DND-41 (cell line): ENCODE measurements around the gene NDUFA6.

Experiments
- ATAC-seq: fragments of 200-7000 bp; cut with Tn5 transposase; 3 replicates; pipeline ENCODE4 v1.9.1; 2021; ENCODE audit warnings: low read depth; ENCODE audit not compliant: insufficient read depth
- DNase-seq: peaks from one replicate; pipeline ENCODE4 v3.0.0-alpha.2; 2020
- H2AFZ ChIP-seq: 2 replicates; pipeline ENCODE4 v1.6.0; 2012; ENCODE audit warnings: low read depth, low read length
- H3K27ac ChIP-seq: 2 replicates; pipeline ENCODE4 v1.5.1; 2012; ENCODE audit warnings: low read length, inconsistent platforms
- H3K27me3 ChIP-seq: fragments of 200-600 bp; sonication (generic); 2 replicates; pipeline ENCODE4 v1.6.0; 2012; ENCODE audit warnings: low read length, mild to moderate bottlenecking, inconsistent platforms; ENCODE audit not compliant: insufficient read depth, poor library complexity
- H3K36me3 ChIP-seq: 2 replicates; pipeline ENCODE4 v1.5.1; 2012; ENCODE audit warnings: low read length, inconsistent platforms; ENCODE audit not compliant: insufficient read depth
- H3K4me1 ChIP-seq: 2 replicates; pipeline ENCODE4 v1.5.1; 2012; ENCODE audit warnings: mild to moderate bottlenecking, low read length; ENCODE audit not compliant: insufficient read depth
- H3K4me2 ChIP-seq: 2 replicates; pipeline ENCODE4 v1.6.0; 2012; ENCODE audit warnings: mild to moderate bottlenecking, moderate library complexity, low read length, inconsistent platforms; ENCODE audit not compliant: insufficient read depth
- H3K4me3 ChIP-seq, 2 experiments: fragments of 200-600 bp in 1 of 2; shearing (Covaris generic) in 1 of 2; 2 replicates each; pipeline ENCODE4 v1.5.1; 2012 to 2016; ENCODE audit warnings: inconsistent platforms in 2 of 2, low read length in 2 of 2, mild to moderate bottlenecking in 2 of 2, low read depth in 1 of 2, moderate library complexity in 1 of 2
- H3K79me2 ChIP-seq: 2 replicates; pipeline ENCODE4 v1.6.0; 2012; ENCODE audit warnings: low read length, inconsistent platforms; ENCODE audit not compliant: insufficient read depth
- H3K9ac ChIP-seq: 2 replicates; pipeline ENCODE4 v1.6.0; 2012; ENCODE audit warnings: low read depth, mild to moderate bottlenecking, inconsistent platforms, low read length, moderate library complexity
- H3K9me3 ChIP-seq: 2 replicates; pipeline ENCODE4 v1.5.1; 2012; ENCODE audit warnings: low read length, moderate library complexity, mild to moderate bottlenecking, inconsistent platforms; ENCODE audit not compliant: insufficient read depth, severe bottlenecking
- H4K20me1 ChIP-seq: 2 replicates; pipeline ENCODE4 v1.6.0; 2012; ENCODE audit warnings: low read length; ENCODE audit not compliant: insufficient read depth
- EZH2 ChIP-seq: IDR thresholded peaks from 3 replicates; pipeline ENCODE4 v1.6.1; 2012; ENCODE audit warnings: borderline replicate concordance, low read depth, mild to moderate bottlenecking, moderate library complexity, low read length, inconsistent platforms; ENCODE audit not compliant: severe bottlenecking
- TF ChIP-seq, protein P1 (sequence below): IDR thresholded peaks from 2 replicates; pipeline ENCODE4 v1.5.1; 2012; ENCODE audit warnings: borderline replicate concordance, low read length, moderate library complexity, mild to moderate bottlenecking; ENCODE audit not compliant: poor library complexity, severe bottlenecking; ENCODE audit errors: extremely low read depth

Gene NDUFA6

DNA sequence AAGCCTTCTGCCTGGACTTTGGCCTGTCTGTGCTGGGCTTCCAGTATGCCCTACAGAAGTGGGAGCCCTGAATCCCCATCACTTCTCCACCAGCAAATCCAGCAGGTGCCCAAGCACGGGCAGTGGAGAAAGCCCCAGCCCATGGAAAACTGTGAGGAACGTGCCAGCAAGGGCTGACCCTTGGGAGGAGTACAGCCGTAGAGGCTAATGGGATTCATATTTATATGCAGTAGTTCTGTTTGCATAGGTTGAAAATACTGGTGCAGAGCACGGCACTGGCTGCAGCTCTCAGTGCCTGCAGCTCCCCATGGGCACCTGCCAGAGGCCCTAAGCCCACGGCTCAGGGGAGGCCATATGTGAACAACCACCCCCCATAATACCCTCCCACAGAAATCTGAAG lies 30.1 kb downstream of the NDUFA6 start:
- Histone ChIP-seq H3K36me3 (peaks cover 38% of the 10 kb centered on the region), H3K9ac (no peak overlapping the region), H3K27me3 (no peaks in the 10 kb centered on the region), H3K4me1 (no peaks in the 10 kb centered on the region), H3K27ac (no peak overlapping the region), H3K4me2 (no peak overlapping the region), H3K79me2 (no peaks in the 10 kb centered on the region), H3K9me3 (peaks cover 8% of the 10 kb centered on the region), H4K20me1 (0 out of 2 replicates have a peak, but pooled peaks cover 2% of the 10 kb centered on the region), H2AFZ (no peak overlapping the region), H3K4me3 (no peak overlapping the region)
- TF ChIP-seq, protein P1, sequence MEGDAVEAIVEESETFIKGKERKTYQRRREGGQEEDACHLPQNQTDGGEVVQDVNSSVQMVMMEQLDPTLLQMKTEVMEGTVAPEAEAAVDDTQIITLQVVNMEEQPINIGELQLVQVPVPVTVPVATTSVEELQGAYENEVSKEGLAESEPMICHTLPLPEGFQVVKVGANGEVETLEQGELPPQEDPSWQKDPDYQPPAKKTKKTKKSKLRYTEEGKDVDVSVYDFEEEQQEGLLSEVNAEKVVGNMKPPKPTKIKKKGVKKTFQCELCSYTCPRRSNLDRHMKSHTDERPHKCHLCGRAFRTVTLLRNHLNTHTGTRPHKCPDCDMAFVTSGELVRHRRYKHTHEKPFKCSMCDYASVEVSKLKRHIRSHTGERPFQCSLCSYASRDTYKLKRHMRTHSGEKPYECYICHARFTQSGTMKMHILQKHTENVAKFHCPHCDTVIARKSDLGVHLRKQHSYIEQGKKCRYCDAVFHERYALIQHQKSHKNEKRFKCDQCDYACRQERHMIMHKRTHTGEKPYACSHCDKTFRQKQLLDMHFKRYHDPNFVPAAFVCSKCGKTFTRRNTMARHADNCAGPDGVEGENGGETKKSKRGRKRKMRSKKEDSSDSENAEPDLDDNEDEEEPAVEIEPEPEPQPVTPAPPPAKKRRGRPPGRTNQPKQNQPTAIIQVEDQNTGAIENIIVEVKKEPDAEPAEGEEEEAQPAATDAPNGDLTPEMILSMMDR: no peak
- no peak for TF ChIP-seq EZH2
- no peak for DNase-seq
- ATAC-seq: no peak

DNA sequence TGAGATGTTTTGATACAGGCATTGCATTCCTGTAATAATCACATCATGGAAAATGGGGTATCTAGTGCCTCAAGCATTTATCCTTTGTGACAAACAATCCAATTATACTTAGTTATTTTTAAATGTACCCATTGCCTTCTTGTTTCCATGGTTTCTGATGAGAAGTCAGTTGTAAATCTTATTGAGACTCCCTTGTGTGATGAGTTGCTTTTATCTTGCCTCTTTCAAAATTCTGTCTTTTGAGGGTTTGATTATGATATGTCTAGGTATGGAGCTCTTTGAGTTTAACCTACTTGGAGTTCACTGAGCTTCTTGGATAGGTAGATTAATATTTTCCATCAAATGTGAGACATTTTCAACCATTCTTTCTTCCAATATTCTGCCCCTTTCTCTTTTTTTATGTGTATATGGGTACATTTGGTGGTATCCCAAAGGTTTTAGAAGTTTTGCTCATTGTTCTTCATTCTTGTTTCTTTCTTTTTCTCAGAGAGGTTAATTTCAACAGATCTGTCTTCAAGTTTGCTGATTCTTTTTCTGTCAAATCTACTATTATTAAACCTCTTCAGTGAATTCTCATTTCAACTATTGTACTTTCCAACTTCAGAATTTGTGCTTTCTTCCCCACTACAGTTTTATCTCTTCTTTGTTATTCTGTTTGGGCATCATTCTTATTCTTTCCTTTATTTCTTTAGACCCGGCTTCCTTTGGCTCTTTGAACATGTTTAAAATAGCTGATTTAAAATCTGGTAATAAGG lies 33.6 kb downstream of the NDUFA6 start:
- H3K27ac ChIP-seq: no peak overlapping the region
- H3K4me1 ChIP-seq: no peaks in the 10 kb centered on the region
- no peaks in the 10 kb centered on the region for H3K79me2 ChIP-seq
- peaks cover 8% of the 10 kb centered on the region for H3K9me3 ChIP-seq
- H3K4me3 ChIP-seq: no peak overlapping the region
- H4K20me1 ChIP-seq: no peaks in the 10 kb centered on the region
- H3K27me3 ChIP-seq: no peaks in the 10 kb centered on the region
- H2AFZ ChIP-seq: no peak overlapping the region
- DNase-seq: no peak
- TF ChIP-seq EZH2: no peak
- TF ChIP-seq, protein P1: no peak
- peaks cover 31% of the 10 kb centered on the region for H3K36me3 ChIP-seq
- no peak overlapping the region for H3K4me2 ChIP-seq
- ATAC-seq: no peak
- H3K9ac ChIP-seq: no peak overlapping the region

DNA sequence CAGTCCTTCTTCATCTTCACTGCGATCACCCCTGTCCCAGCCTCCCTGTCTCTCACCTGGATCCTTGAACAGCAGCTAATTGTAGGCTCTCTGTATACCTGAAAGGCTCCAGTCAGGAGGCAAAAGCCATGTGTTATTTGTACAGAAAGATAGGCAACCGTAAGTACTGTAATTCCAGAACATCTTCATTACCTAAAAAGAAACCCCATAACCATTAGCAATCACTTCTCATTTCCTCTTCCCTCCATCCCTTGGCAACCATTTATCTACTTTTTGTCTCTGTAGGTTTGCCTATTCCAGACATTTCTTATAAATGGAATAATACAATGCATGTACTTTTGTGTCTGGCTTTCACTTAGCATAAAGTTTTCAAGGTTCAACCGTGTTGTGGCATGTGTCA lies 37.8 kb downstream of the NDUFA6 start:
- peaks cover 6% of the 10 kb centered on the region for H3K9me3 ChIP-seq
- no peak overlapping the region for H3K27ac ChIP-seq
- no peaks in the 10 kb centered on the region for H4K20me1 ChIP-seq
- H3K36me3 ChIP-seq: no peaks in the 10 kb centered on the region
- no peak overlapping the region for H2AFZ ChIP-seq
- TF ChIP-seq, protein P1: no peak
- TF ChIP-seq EZH2: no peak
- H3K4me1 ChIP-seq: no peaks in the 10 kb centered on the region
- H3K27me3 ChIP-seq: no peaks in the 10 kb centered on the region
- no peak overlapping the region for H3K9ac ChIP-seq
- H3K79me2 ChIP-seq: no peaks in the 10 kb centered on the region
- no peak overlapping the region for H3K4me3 ChIP-seq
- DNase-seq: no peak
- ATAC-seq: no peak
- no peak overlapping the region for H3K4me2 ChIP-seq
